Testis (tissue), 2 donors: ENCODE measurements around the gene TPM3.

Source experiments
- CTCF ChIP-seq, 3 experiments: fragments of 450-650 bp in 2 of 3; fragments of 200-600 bp in 1 of 3; sonication (generic) in 1 of 3; IDR thresholded peaks; one replicate each; pipeline ENCODE4 v1.5.1; 2016 to 2019; ENCODE audit warnings: antibody characterized with exemption in 3 of 3, mild to moderate bottlenecking in 2 of 3, moderate library complexity in 1 of 3
- POLR2A ChIP-seq: fragments of 450-650 bp; IDR thresholded peaks from one replicate; pipeline ENCODE4 v1.6.1; 2017; ENCODE audit warnings: antibody characterized with exemption, mild to moderate bottlenecking, moderate library complexity

DNA sequence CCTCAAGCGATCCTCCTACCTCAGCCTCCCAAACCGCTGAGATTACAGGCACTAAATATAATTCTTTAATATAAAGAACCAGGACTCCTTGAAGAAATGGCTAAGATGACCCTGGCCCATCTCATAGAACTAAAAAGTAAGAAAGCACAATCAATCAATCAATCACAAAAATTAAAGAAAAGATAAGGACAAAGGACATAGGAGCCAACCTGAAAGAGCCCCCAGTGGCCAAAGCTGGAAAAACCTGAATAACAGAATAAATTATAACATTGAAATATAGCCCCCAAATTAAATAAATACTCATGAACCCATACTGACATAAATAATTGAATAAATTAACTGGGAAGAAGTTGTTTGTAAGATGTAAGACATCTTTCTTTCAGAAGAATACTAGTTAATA is 45.9 kb downstream of the TPM3 start:
- TF ChIP-seq CTCF (IDR thresholded peaks at IDR 0.05) (peak in 1 of 3 experiments; percentile 39), POLR2A (no peak)
